Activated CD4-positive, alpha-beta T cell treated with anti-CD3 and anti-CD28 coated beads for 36 hours (primary cell): ENCODE results near the gene BCL2A1. TPM values are rescaled to one million over a fixed set of nuclear protein-coding genes. Genes with fewer than 3 reads are reported as not detected.
"Not testable (repeated sequence)": the region's sequence is repeated elsewhere in the genome, so short reads cannot be mapped to it uniquely, and the experiment has no call there.

Experiments used
- ATAC-seq: fragments of 200-7000 bp; cut with Tn5 transposase; one replicate; pipeline ENCODE4 v1.10.0; 2021; ENCODE audit warnings: mild to moderate bottlenecking, moderate library complexity
- CTCF ChIA-PET: fragments of 350-600 bp; sonication (Branson Sonifier 250); formaldehyde crosslinking; loops from one replicate; lab custom pipeline; 2021; ENCODE audit warnings: antibody characterized with exemption; lab: Charles Lee
- POLR2A ChIA-PET: fragments of 350-600 bp; sonication (Branson Sonifier 250); formaldehyde crosslinking; loops from one replicate; lab custom pipeline; 2021; ENCODE audit warnings: antibody characterized with exemption, inconsistent platforms; lab: Charles Lee
- DNase-seq: peaks from one replicate; pipeline ENCODE4 v3.0.0-alpha.2; 2020
- H3K27ac Mint-ChIP-seq: one replicate; pipeline ENCODE4 v1.8.0; 2021; ENCODE audit warnings: mixed read lengths
- H3K27me3 Mint-ChIP-seq: one replicate; pipeline ENCODE4 v1.8.0; 2021; ENCODE audit warnings: mixed read lengths
- H3K36me3 Mint-ChIP-seq: one replicate; pipeline ENCODE4 v1.8.0; 2021; ENCODE audit warnings: low read depth, mixed read lengths
- H3K4me1 Mint-ChIP-seq: one replicate; pipeline ENCODE4 v1.8.0; 2021; ENCODE audit warnings: mixed read lengths
- H3K4me3 Mint-ChIP-seq: one replicate; pipeline ENCODE4 v1.8.0; 2021; ENCODE audit warnings: mild to moderate bottlenecking, moderate library complexity, mixed read lengths
- H3K9me3 Mint-ChIP-seq: one replicate; pipeline ENCODE4 v1.8.0; 2021; ENCODE audit warnings: low read depth, mixed read lengths
- intact Hi-C, 2 experiments: fragments of 100-400 bp; cut with DNase I in 1 of 2; cut with micrococcal nuclease in 1 of 2; formaldehyde crosslinking; loops; one replicate each; pipeline versions ENCODE4 v1.14.2 to v1.15.1; 2022 to 2024; cut with DNase I, micrococcal nuclease
- total RNA-seq, 2 experiments: library from RNA; stranded (reverse); gene quantifications; one replicate each; pipeline ENCODE4 v1.2.3, GENCODE V29; 2021

BCL2A1 gene
- 100 to 1,000 TPM in 1 of 2 experiments, 10 to 100 TPM in 1; 82.2 to 103 TPM for total RNA-seq

GRCh38 chr15:79970624-79971434 lies at the start of gene BCL2A1:
Gene BCL2A1, minus strand, starts transcription at chr15:79971196. Its CDS starts 77 bp downstream, at chr15:79971119.
- Mint-ChIP-seq H3K27me3 (no peaks in the 10 kb centered on the region), H3K9me3 (no peaks in the 10 kb centered on the region), H3K27ac (peak within 1 kb of the TSS; percentile 99), H3K36me3 (peaks cover 32% of the 10 kb centered on the region), H3K4me3 (peak within 1 kb of the TSS; percentile 92), H3K4me1 (peaks cover 46% of the 10 kb centered on the region)
- CTCF ChIA-PET = interaction anchor here (0.6 to 1.9 kb wide), 7 partner anchors 8 to 117 kb away, joined by 3 to 11 read pairs (median 6); no protein-coding TSS in a partner anchor
- intact Hi-C loops = loop anchor here (1.0 to 2.0 kb wide), 10 partner anchors 8 to 1326 kb away; partner anchors contain the start of genes ZFAND6 (in 2 of the 2), FAH (in 1 of the 2) and MTHFS (in 1 of the 2)
- DNase-seq (peak; percentile 83), ATAC-seq (peak; percentile 72)
- POLR2A ChIA-PET = interaction anchor here (0.5 to 5.0 kb wide), 8 partner anchors 22 to 1097 kb away, joined by 3 to 48 read pairs (median 7); partner anchors contain the start of gene MTHFS

- Mint-ChIP-seq H3K36me3 (no peaks in the 10 kb centered on the region), H3K27me3 (peaks cover 5% of the 10 kb centered on the region), H3K27ac (no peak overlapping the region), H3K4me1 (peaks cover 9% of the 10 kb centered on the region), H3K4me3 (no peak overlapping the region), H3K9me3 (no peaks in the 10 kb centered on the region)
- intact Hi-C loops = no loop called here
- CTCF ChIA-PET = interaction anchor here (0.7 kb wide), 1 partner anchor 228 kb away, joined by 3 read pairs; no protein-coding TSS in a partner anchor
- POLR2A ChIA-PET = no interaction called here
- DNase-seq = no peak
- ATAC-seq = no peak
Measured at GRCh38 chr15:80020731-80021130, 49.7 kb upstream of the BCL2A1 start.

GRCh38 chr15:80020149-80020548 lies 49.2 kb upstream of the BCL2A1 start:
- H3K4me1 Mint-ChIP-seq, POLR2A ChIA-PET, H3K27me3 Mint-ChIP-seq, H3K4me3 Mint-ChIP-seq, H3K27ac Mint-ChIP-seq, H3K36me3 Mint-ChIP-seq, DNase-seq, intact Hi-C loops, ATAC-seq, H3K9me3 Mint-ChIP-seq: not testable (repeated sequence)
- CTCF ChIA-PET = interaction anchor here (0.7 to 1.1 kb wide), 2 partner anchors 27 to 227 kb away, joined by 3 read pairs; no protein-coding TSS in a partner anchor

- intact Hi-C loops = no loop called here
- no peak overlapping the region for H3K4me3 Mint-ChIP-seq
- H3K27me3 Mint-ChIP-seq = peaks cover 5% of the 10 kb centered on the region
- ChIA-PET POLR2A (no interaction called here), CTCF (interaction anchor here (1.1 kb wide), 1 partner anchor 26 kb away, joined by 3 read pairs; no protein-coding TSS in a partner anchor)
- peaks cover 9% of the 10 kb centered on the region for H3K4me1 Mint-ChIP-seq
- H3K36me3 Mint-ChIP-seq = no peaks in the 10 kb centered on the region
- no peak overlapping the region for H3K27ac Mint-ChIP-seq
- ATAC-seq (no peak), DNase-seq (no peak)
- no peaks in the 10 kb centered on the region for H3K9me3 Mint-ChIP-seq
Measured at GRCh38 chr15:80019168-80019745, 48.3 kb upstream of the BCL2A1 start.

GRCh38 chr15:80017139-80017538 lies 46.1 kb upstream of the BCL2A1 start:
- H3K36me3 Mint-ChIP-seq, H3K4me3 Mint-ChIP-seq, intact Hi-C loops, DNase-seq, POLR2A ChIA-PET, H3K27me3 Mint-ChIP-seq, H3K27ac Mint-ChIP-seq, H3K4me1 Mint-ChIP-seq, ATAC-seq, H3K9me3 Mint-ChIP-seq: not testable (repeated sequence)
- CTCF ChIA-PET = interaction anchor here (0.6 kb wide), 1 partner anchor 164 kb away, joined by 4 read pairs; no protein-coding TSS in a partner anchor

GRCh38 chr15:80016506-80016905 lies 45.5 kb upstream of the BCL2A1 start:
- H3K27me3 Mint-ChIP-seq, H3K36me3 Mint-ChIP-seq, intact Hi-C loops, POLR2A ChIA-PET, H3K27ac Mint-ChIP-seq, H3K4me3 Mint-ChIP-seq, H3K4me1 Mint-ChIP-seq, H3K9me3 Mint-ChIP-seq, ATAC-seq, DNase-seq: not testable (repeated sequence)
- CTCF ChIA-PET = interaction anchor here (0.6 kb wide), 1 partner anchor 163 kb away, joined by 4 read pairs; no protein-coding TSS in a partner anchor

- no peaks in the 10 kb centered on the region for H3K9me3 Mint-ChIP-seq
- no peak overlapping the region for H3K27ac Mint-ChIP-seq
- ATAC-seq = no peak
- H3K27me3 Mint-ChIP-seq = no peaks in the 10 kb centered on the region
- no peak for DNase-seq
- H3K36me3 Mint-ChIP-seq = no peaks in the 10 kb centered on the region
- no peak overlapping the region for H3K4me3 Mint-ChIP-seq
- intact Hi-C loops = no loop called here
- ChIA-PET POLR2A (no interaction called here), CTCF (no interaction called here)
- H3K4me1 Mint-ChIP-seq = peaks cover 5% of the 10 kb centered on the region
Measured at GRCh38 chr15:80015156-80015555, 44.2 kb upstream of the BCL2A1 start.

- intact Hi-C loops = loop anchor here in 1 of 2 experiments (5.0 kb wide), 1 partner anchor 158 kb away; no protein-coding TSS in a partner anchor
- H3K27me3 Mint-ChIP-seq, ATAC-seq, POLR2A ChIA-PET, H3K4me3 Mint-ChIP-seq, H3K9me3 Mint-ChIP-seq, H3K36me3 Mint-ChIP-seq, H3K27ac Mint-ChIP-seq, DNase-seq: not testable (repeated sequence)
- peaks cover 11% of the 10 kb centered on the region for H3K4me1 Mint-ChIP-seq
- CTCF ChIA-PET = interaction anchor here (0.6 kb wide), 1 partner anchor 153 kb away, joined by 5 read pairs; no protein-coding TSS in a partner anchor
Measured at GRCh38 chr15:80014186-80014585, 43.2 kb upstream of the BCL2A1 start.

- Mint-ChIP-seq H3K9me3 (no peaks in the 10 kb centered on the region), H3K4me3 (no peak overlapping the region), H3K27ac (no peak overlapping the region), H3K36me3 (no peaks in the 10 kb centered on the region), H3K27me3 (no peaks in the 10 kb centered on the region), H3K4me1 (peaks cover 13% of the 10 kb centered on the region)
- intact Hi-C loops = loop anchor here in 1 of 2 experiments (5.0 kb wide), 1 partner anchor 160 kb away; no protein-coding TSS in a partner anchor
- ATAC-seq (no peak), DNase-seq (no peak)
- POLR2A ChIA-PET = no interaction called here
- CTCF ChIA-PET = no interaction called here
Measured at GRCh38 chr15:80012060-80012726, 41.2 kb upstream of the BCL2A1 start.

GRCh38 chr15:80011596-80011995 lies 40.6 kb upstream of the BCL2A1 start:
- peaks cover 13% of the 10 kb centered on the region for H3K4me1 Mint-ChIP-seq
- no peaks in the 10 kb centered on the region for H3K9me3 Mint-ChIP-seq
- no peak overlapping the region for H3K4me3 Mint-ChIP-seq
- H3K27ac Mint-ChIP-seq = no peak overlapping the region
- no peak for ATAC-seq
- ChIA-PET POLR2A (no interaction called here), CTCF (interaction anchor here (1.0 kb wide), 1 partner anchor 416 kb away, joined by 3 read pairs; no protein-coding TSS in a partner anchor)
- no peaks in the 10 kb centered on the region for H3K36me3 Mint-ChIP-seq
- H3K27me3 Mint-ChIP-seq = no peaks in the 10 kb centered on the region
- no peak for DNase-seq
- intact Hi-C loops = loop anchor here in 1 of 2 experiments (5.0 kb wide), 1 partner anchor 161 kb away; no protein-coding TSS in a partner anchor
